ENCODE measurements around the gene SDC3. TPM values are rescaled to one million over a fixed set of nuclear protein-coding genes. Genes with fewer than 3 reads are reported as not detected.
A peak's percentile ranks its signal among the peaks of the same experiment; 100 is the strongest.

Gene SDC3
- total RNA-seq, 1 experiment from 2014 or later: 32.3 TPM

GRCh38 chr1:30842697-30843354, 65.7 kb downstream of the SDC3 start:
- Mint-ChIP-seq H3K4me3 (no peak overlapping the region), H3K27ac (no peak overlapping the region), H3K9me3 (peaks cover 5% of the 10 kb centered on the region), H3K27me3 (ENCODE audit: low read depth) (peaks cover 8% of the 10 kb centered on the region), H3K4me1 (peaks cover 53% of the 10 kb centered on the region), H3K36me3 (no peaks in the 10 kb centered on the region)
- ChIA-PET CTCF (no interaction called here), POLR2A (no interaction called here)
- ATAC-seq (no peak), DNase-seq (ENCODE audit: low spot score) (no peak)
- TF ChIP-seq STAT6 (CRISPR knock-in tag; conservative IDR thresholded peaks at IDR 0.05; ENCODE audit: low read depth) (no peak), NR1H2 (CRISPR knock-in tag; IDR thresholded peaks at IDR 0.05) (no peak), ZNF396 (CRISPR knock-in tag; IDR thresholded peaks at IDR 0.05; ENCODE audit: borderline replicate concordance) (no peak), ZNF532 (CRISPR knock-in tag; IDR thresholded peaks at IDR 0.05; ENCODE audit: borderline replicate concordance) (no peak), RORB (CRISPR knock-in tag; IDR thresholded peaks at IDR 0.05) (no peak), JUN (CRISPR knock-in tag; IDR thresholded peaks at IDR 0.05) (no peak), HMGA2 (CRISPR knock-in tag; IDR thresholded peaks at IDR 0.05) (no peak), ZNF425 (CRISPR knock-in tag; conservative IDR thresholded peaks at IDR 0.05) (no peak), TCF7 (CRISPR knock-in tag; IDR thresholded peaks at IDR 0.05; ENCODE audit: low read depth) (no peak), ZNF512 (CRISPR knock-in tag; IDR thresholded peaks at IDR 0.05; ENCODE audit: borderline replicate concordance) (no peak), ELF4 (CRISPR knock-in tag; IDR thresholded peaks at IDR 0.05; ENCODE audit: low read depth) (no peak), CREM (CRISPR knock-in tag; IDR thresholded peaks at IDR 0.05) (no peak)

- H3K9me3 Mint-ChIP-seq: peaks cover 5% of the 10 kb centered on the region
- no peak overlapping the region for H3K4me3 Mint-ChIP-seq
- H3K36me3 Mint-ChIP-seq: no peaks in the 10 kb centered on the region
- ATAC-seq (peak; percentile 70), DNase-seq (ENCODE audit: low spot score) (no peak)
- ChIA-PET POLR2A (interaction anchor here (1.3 kb wide), 1 partner anchor 17 kb away, joined by 3 read pairs; no protein-coding TSS in a partner anchor), CTCF (interaction anchor here (0.5 to 1.6 kb wide), 7 partner anchors 13 to 259 kb away, joined by 3 to 9 read pairs (median 3); no protein-coding TSS in a partner anchor)
- no peak overlapping the region for H3K27ac Mint-ChIP-seq
- H3K4me1 Mint-ChIP-seq: peaks cover 42% of the 10 kb centered on the region
- H3K27me3 Mint-ChIP-seq (ENCODE audit: low read depth): peaks cover 8% of the 10 kb centered on the region
- TF ChIP-seq ZNF138 (CRISPR knock-in tag; conservative IDR thresholded peaks at IDR 0.05) (no peak), E2F4 (CRISPR knock-in tag; IDR thresholded peaks at IDR 0.05; ENCODE audit: borderline replicate concordance, low read depth) (no peak), TCF7 (CRISPR knock-in tag; IDR thresholded peaks at IDR 0.05; ENCODE audit: low read depth) (no peak), ZNF232 (CRISPR knock-in tag; IDR thresholded peaks at IDR 0.05) (no peak), JUN (CRISPR knock-in tag; IDR thresholded peaks at IDR 0.05) (no peak), ATF1 (CRISPR knock-in tag; IDR thresholded peaks at IDR 0.05) (no peak), IRF1 (CRISPR knock-in tag; IDR thresholded peaks at IDR 0.05) (no peak), CREB1 (CRISPR knock-in tag; IDR thresholded peaks at IDR 0.05) (no peak)
Measured at GRCh38 chr1:30840904-30841598, 67.5 kb downstream of the SDC3 start.

All from WTC11 (cell line).